HG03432 (cell line): ENCODE data around the gene ENTPD6.

Experiments used
- ATAC-seq: cut with Tn5 transposase; IDR thresholded peaks from one replicate; pipeline ENCODE4 v1.9.1; 2021; ENCODE audit warnings: mild to moderate bottlenecking, moderate library complexity; ENCODE audit not compliant: unreplicated experiment

Gene ENTPD6

GRCh38 chr20:25207149-25207959 is 11.8 kb downstream of the ENTPD6 start:
- no peak for ATAC-seq

GRCh38 chr20:25207960-25208534 is 12.5 kb downstream of the ENTPD6 start:
- no peak for ATAC-seq

- ATAC-seq, result no peak
Measured at GRCh38 chr20:25209400-25209799, 13.9 kb downstream of the ENTPD6 start.

GRCh38 chr20:25209911-25210310 is 14.4 kb downstream of the ENTPD6 start:
- no peak for ATAC-seq

- ATAC-seq, result no peak
Measured at GRCh38 chr20:25211273-25211672, 15.8 kb downstream of the ENTPD6 start.

- ATAC-seq, result no peak
Measured at GRCh38 chr20:25212242-25212641, 16.7 kb downstream of the ENTPD6 start.

GRCh38 chr20:25213566-25214425 is 18.3 kb downstream of the ENTPD6 start:
- no peak for ATAC-seq

- ATAC-seq, result no peak
Measured at GRCh38 chr20:25214426-25214790, 18.9 kb downstream of the ENTPD6 start.

GRCh38 chr20:25214819-25215218 is 19.3 kb downstream of the ENTPD6 start:
- no peak for ATAC-seq

- no peak for ATAC-seq
Measured at GRCh38 chr20:25215521-25215920, 20.0 kb downstream of the ENTPD6 start.

- ATAC-seq, result no peak
Measured at GRCh38 chr20:25216199-25216945, 20.9 kb downstream of the ENTPD6 start.

GRCh38 chr20:25217161-25218108 is 21.9 kb downstream of the ENTPD6 start:
- no peak for ATAC-seq

- ATAC-seq, result no peak
Measured at GRCh38 chr20:25218109-25218486, 22.6 kb downstream of the ENTPD6 start.

- ATAC-seq, result no peak
Measured at GRCh38 chr20:25218492-25218891, 23.0 kb downstream of the ENTPD6 start.

GRCh38 chr20:25219365-25219764 is 23.9 kb downstream of the ENTPD6 start:
- ATAC-seq, result no peak

GRCh38 chr20:25220021-25220730 is 24.7 kb downstream of the ENTPD6 start:
- no peak for ATAC-seq

GRCh38 chr20:25220810-25221591 is 25.5 kb downstream of the ENTPD6 start:
- ATAC-seq, result no peak
